DND-41 (cell line): ENCODE measurements around the gene SNX27.
"Not testable (repeated sequence)": the region's sequence is repeated elsewhere in the genome, so short reads cannot be mapped to it uniquely, and the experiment has no call there.

Source experiments
- ATAC-seq: fragments of 200-7000 bp; cut with Tn5 transposase; 3 replicates; pipeline ENCODE4 v1.9.1; 2021; ENCODE audit warnings: low read depth; ENCODE audit not compliant: insufficient read depth
- DNase-seq: peaks from one replicate; pipeline ENCODE4 v3.0.0-alpha.2; 2020
- H2AFZ ChIP-seq: 2 replicates; pipeline ENCODE4 v1.6.0; 2012; ENCODE audit warnings: low read depth, low read length
- H3K27ac ChIP-seq: 2 replicates; pipeline ENCODE4 v1.5.1; 2012; ENCODE audit warnings: low read length, inconsistent platforms
- H3K27me3 ChIP-seq: fragments of 200-600 bp; sonication (generic); 2 replicates; pipeline ENCODE4 v1.6.0; 2012; ENCODE audit warnings: low read length, mild to moderate bottlenecking, inconsistent platforms; ENCODE audit not compliant: insufficient read depth, poor library complexity
- H3K36me3 ChIP-seq: 2 replicates; pipeline ENCODE4 v1.5.1; 2012; ENCODE audit warnings: low read length, inconsistent platforms; ENCODE audit not compliant: insufficient read depth
- H3K4me1 ChIP-seq: 2 replicates; pipeline ENCODE4 v1.5.1; 2012; ENCODE audit warnings: mild to moderate bottlenecking, low read length; ENCODE audit not compliant: insufficient read depth
- H3K4me2 ChIP-seq: 2 replicates; pipeline ENCODE4 v1.6.0; 2012; ENCODE audit warnings: mild to moderate bottlenecking, moderate library complexity, low read length, inconsistent platforms; ENCODE audit not compliant: insufficient read depth
- H3K4me3 ChIP-seq, 2 experiments: fragments of 200-600 bp in 1 of 2; shearing (Covaris generic) in 1 of 2; 2 replicates each; pipeline ENCODE4 v1.5.1; 2012 to 2016; ENCODE audit warnings: inconsistent platforms in 2 of 2, low read length in 2 of 2, mild to moderate bottlenecking in 2 of 2, low read depth in 1 of 2, moderate library complexity in 1 of 2
- H3K79me2 ChIP-seq: 2 replicates; pipeline ENCODE4 v1.6.0; 2012; ENCODE audit warnings: low read length, inconsistent platforms; ENCODE audit not compliant: insufficient read depth
- H3K9ac ChIP-seq: 2 replicates; pipeline ENCODE4 v1.6.0; 2012; ENCODE audit warnings: low read depth, mild to moderate bottlenecking, inconsistent platforms, low read length, moderate library complexity
- H3K9me3 ChIP-seq: 2 replicates; pipeline ENCODE4 v1.5.1; 2012; ENCODE audit warnings: low read length, moderate library complexity, mild to moderate bottlenecking, inconsistent platforms; ENCODE audit not compliant: insufficient read depth, severe bottlenecking
- H4K20me1 ChIP-seq: 2 replicates; pipeline ENCODE4 v1.6.0; 2012; ENCODE audit warnings: low read length; ENCODE audit not compliant: insufficient read depth
- EZH2 ChIP-seq: IDR thresholded peaks from 3 replicates; pipeline ENCODE4 v1.6.1; 2012; ENCODE audit warnings: borderline replicate concordance, low read depth, mild to moderate bottlenecking, moderate library complexity, low read length, inconsistent platforms; ENCODE audit not compliant: severe bottlenecking
- TF ChIP-seq, protein P1 (sequence below): IDR thresholded peaks from 2 replicates; pipeline ENCODE4 v1.5.1; 2012; ENCODE audit warnings: borderline replicate concordance, low read length, moderate library complexity, mild to moderate bottlenecking; ENCODE audit not compliant: poor library complexity, severe bottlenecking; ENCODE audit errors: extremely low read depth

Gene SNX27

DNA sequence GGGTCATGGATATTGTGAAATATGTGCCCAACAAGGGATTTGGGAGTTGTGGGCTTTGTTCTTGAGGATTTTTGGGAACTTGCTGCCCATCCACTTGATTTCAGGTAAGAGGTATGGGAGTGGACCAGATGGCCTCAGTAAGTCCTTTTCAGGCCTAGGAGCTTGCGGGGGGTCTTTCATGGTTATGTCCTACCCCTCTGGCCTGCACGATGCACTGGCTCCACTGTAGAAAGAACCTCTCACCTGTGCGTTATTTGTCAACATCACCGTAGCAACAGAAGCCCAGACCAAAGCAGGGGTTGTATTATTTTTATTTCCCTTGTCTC lies 118.1 kb downstream of the SNX27 start:
- H3K9ac ChIP-seq: no peak overlapping the region
- no peak overlapping the region for H3K4me3 ChIP-seq
- no peaks in the 10 kb centered on the region for H4K20me1 ChIP-seq
- H3K27me3 ChIP-seq: peaks cover 10% of the 10 kb centered on the region
- H3K79me2 ChIP-seq: no peaks in the 10 kb centered on the region
- H3K4me2 ChIP-seq: no peak overlapping the region
- no peak overlapping the region for H3K27ac ChIP-seq
- no peak for TF ChIP-seq EZH2
- TF ChIP-seq, protein P1, sequence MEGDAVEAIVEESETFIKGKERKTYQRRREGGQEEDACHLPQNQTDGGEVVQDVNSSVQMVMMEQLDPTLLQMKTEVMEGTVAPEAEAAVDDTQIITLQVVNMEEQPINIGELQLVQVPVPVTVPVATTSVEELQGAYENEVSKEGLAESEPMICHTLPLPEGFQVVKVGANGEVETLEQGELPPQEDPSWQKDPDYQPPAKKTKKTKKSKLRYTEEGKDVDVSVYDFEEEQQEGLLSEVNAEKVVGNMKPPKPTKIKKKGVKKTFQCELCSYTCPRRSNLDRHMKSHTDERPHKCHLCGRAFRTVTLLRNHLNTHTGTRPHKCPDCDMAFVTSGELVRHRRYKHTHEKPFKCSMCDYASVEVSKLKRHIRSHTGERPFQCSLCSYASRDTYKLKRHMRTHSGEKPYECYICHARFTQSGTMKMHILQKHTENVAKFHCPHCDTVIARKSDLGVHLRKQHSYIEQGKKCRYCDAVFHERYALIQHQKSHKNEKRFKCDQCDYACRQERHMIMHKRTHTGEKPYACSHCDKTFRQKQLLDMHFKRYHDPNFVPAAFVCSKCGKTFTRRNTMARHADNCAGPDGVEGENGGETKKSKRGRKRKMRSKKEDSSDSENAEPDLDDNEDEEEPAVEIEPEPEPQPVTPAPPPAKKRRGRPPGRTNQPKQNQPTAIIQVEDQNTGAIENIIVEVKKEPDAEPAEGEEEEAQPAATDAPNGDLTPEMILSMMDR: no peak
- H3K4me1 ChIP-seq: no peaks in the 10 kb centered on the region
- ATAC-seq: no peak
- no peaks in the 10 kb centered on the region for H3K9me3 ChIP-seq
- no peaks in the 10 kb centered on the region for H3K36me3 ChIP-seq
- DNase-seq: no peak
- no peak overlapping the region for H2AFZ ChIP-seq

DNA sequence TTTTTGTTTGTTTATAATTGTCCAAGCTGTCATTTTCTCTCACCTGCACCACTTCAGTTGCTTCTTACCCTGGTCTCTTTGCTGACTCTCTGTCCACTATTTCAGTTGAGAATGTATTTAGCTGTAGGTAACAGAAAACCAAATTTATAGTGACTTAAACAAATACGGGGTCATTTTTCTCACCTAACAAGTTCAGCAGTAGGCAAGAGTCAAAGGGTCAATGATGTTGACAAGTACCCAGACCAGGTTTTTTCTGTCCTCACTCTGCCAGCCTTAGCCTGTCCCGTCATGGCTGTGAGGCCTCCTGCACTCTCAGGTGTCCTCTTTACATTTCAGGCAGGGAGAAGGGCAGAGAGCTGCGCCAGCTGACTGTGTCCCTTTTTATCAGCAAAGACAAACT lies 121.3 kb downstream of the SNX27 start:
- Histone ChIP-seq H3K4me2 (no peak overlapping the region), H3K27ac (no peak overlapping the region), H3K4me3 (no peak overlapping the region), H3K9me3 (peaks cover 11% of the 10 kb centered on the region), H3K9ac (no peak overlapping the region), H2AFZ (no peak overlapping the region), H3K4me1 (no peaks in the 10 kb centered on the region), H3K27me3 (peaks cover 4% of the 10 kb centered on the region), H4K20me1 (no peaks in the 10 kb centered on the region), H3K36me3 (no peaks in the 10 kb centered on the region), H3K79me2 (no peaks in the 10 kb centered on the region)
- TF ChIP-seq, protein P1: no peak
- TF ChIP-seq EZH2: no peak
- ATAC-seq (no peak), DNase-seq (no peak)

DNA sequence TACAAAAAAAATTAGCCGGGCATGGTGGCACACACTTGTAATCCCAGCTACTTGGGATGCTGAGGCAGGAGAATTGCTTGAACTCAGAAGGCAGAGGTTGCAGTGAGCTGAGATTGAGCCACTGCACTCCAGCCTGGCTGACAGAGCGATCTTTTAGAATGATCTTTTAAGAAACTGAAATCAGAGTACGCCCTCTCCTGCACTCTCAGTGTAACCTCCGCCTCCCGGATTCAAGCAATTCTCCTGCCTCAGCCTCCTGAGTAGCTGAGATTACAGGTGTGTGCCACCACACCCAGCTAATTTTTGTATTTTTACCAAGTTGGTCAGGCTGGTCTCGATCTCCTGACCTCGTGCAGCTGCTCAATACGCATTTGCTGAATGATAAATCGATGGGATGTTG lies 122.1 kb downstream of the SNX27 start:
- H2AFZ ChIP-seq: not testable (repeated sequence)

DNA sequence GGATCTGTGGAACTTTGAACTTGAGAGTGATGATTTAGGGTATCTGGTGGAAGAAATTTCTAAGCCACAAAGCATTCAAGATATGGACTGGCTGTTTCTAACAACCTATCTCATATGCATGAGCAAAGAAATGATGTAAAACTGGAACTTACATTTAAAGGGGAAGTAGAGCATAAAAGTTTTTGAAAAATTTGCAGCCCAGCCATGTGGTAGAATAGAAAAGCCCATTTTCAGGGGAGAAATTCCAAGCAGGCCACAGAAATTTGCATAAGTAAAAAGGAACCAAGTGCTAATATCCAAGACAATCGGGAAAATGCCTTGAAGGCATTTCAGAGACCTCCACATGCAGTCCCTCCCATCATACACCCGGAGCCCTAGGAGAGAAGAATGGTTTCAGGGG lies 125.2 kb downstream of the SNX27 start:
- Histone ChIP-seq H3K36me3 (no peaks in the 10 kb centered on the region), H3K79me2 (no peaks in the 10 kb centered on the region), H3K4me1 (no peaks in the 10 kb centered on the region), H4K20me1 (no peaks in the 10 kb centered on the region), H3K4me2 (no peak overlapping the region), H3K4me3 (no peak overlapping the region), H2AFZ (no peak overlapping the region), H3K9me3 (peaks cover 12% of the 10 kb centered on the region), H3K27ac (no peak overlapping the region), H3K9ac (no peak overlapping the region), H3K27me3 (no peaks in the 10 kb centered on the region)
- no peak for TF ChIP-seq EZH2
- TF ChIP-seq, protein P1: no peak
- ATAC-seq (no peak), DNase-seq (no peak)

More for the DNA sequence above, 122.1 kb downstream of the SNX27 start:
- peaks cover 12% of the 10 kb centered on the region for H3K9me3 ChIP-seq
- H3K79me2 ChIP-seq, H3K4me1 ChIP-seq, H3K27ac ChIP-seq, H3K36me3 ChIP-seq, H3K27me3 ChIP-seq, ATAC-seq, H3K4me2 ChIP-seq, H4K20me1 ChIP-seq, H3K9ac ChIP-seq, H3K4me3 ChIP-seq, DNase-seq: not testable (repeated sequence)
